Spleen (tissue), 11 donors: ENCODE data around the gene GLI2. TPM values are rescaled to one million over a fixed set of nuclear protein-coding genes. Genes with fewer than 3 reads are reported as not detected.
A peak's percentile ranks its signal among the peaks of the same experiment; 100 is the strongest.

Experiments
- DNase-seq: peaks from one replicate; pipeline ENCODE4 v3.0.0-alpha.2; 2020
- H3K27ac ChIP-seq, 8 donors: fragments of 200-600 bp; sonication (generic) in 7 of 8; 1 replicate in 4 of 8; 2 replicates in 4 of 8; pipeline versions ENCODE4 v1.5.0 to v1.8.0; 2016 to 2021; ENCODE audit warnings: inconsistent platforms in 4 of 8, mild to moderate bottlenecking in 4 of 8, moderate library complexity in 1 of 8
- H3K27me3 ChIP-seq, 7 donors: fragments of 200-600 bp; sonication (generic) in 6 of 7; replicated peaks in 1 of 7; 1 replicate in 4 of 7; 2 replicates in 3 of 7; pipeline versions ENCODE4 v1.5.0 to v1.8.0; 2016 to 2021; ENCODE audit warnings: inconsistent platforms in 3 of 7, mild to moderate bottlenecking in 1 of 7
- H3K36me3 ChIP-seq, 6 donors: fragments of 200-600 bp; sonication (generic) in 5 of 6; 1 replicate in 4 of 6; 2 replicates in 2 of 6; pipeline versions ENCODE4 v1.5.0 to v1.8.0; 2016 to 2021; ENCODE audit warnings: inconsistent platforms in 2 of 6
- H3K4me1 ChIP-seq, 6 donors: fragments of 200-600 bp; sonication (generic) in 5 of 6; 1 replicate in 3 of 6; 2 replicates in 3 of 6; pipeline versions ENCODE4 v1.5.0 to v1.8.0; 2016 to 2021; ENCODE audit warnings: inconsistent platforms in 3 of 6
- H3K4me3 ChIP-seq, 8 donors: fragments of 200-600 bp; sonication (generic) in 7 of 8; 1 replicate in 4 of 8; 2 replicates in 4 of 8; pipeline versions ENCODE4 v1.5.0 to v1.8.0; 2016 to 2021; ENCODE audit warnings: inconsistent platforms in 4 of 8, mild to moderate bottlenecking in 4 of 8, moderate library complexity in 2 of 8
- H3K9me3 ChIP-seq, 8 donors: fragments of 200-600 bp; sonication (generic) in 7 of 8; 1 replicate in 4 of 8; 2 replicates in 4 of 8; pipeline versions ENCODE4 v1.5.0 to v1.8.0; 2016 to 2021; ENCODE audit warnings: inconsistent platforms in 4 of 8
- CTCF ChIP-seq, 11 experiments: fragments of 200-600 bp in 7 of 11; fragments of 450-650 bp in 4 of 11; sonication (generic) in 4 of 11; IDR thresholded peaks in 8 of 11; conservative IDR thresholded peaks in 3 of 11; 1 replicate in 7 of 11; 2 replicates in 4 of 11; pipeline versions ENCODE4 v1.4.0 to v1.8.0; 2016 to 2021; ENCODE audit warnings: antibody characterized with exemption in 11 of 11, inconsistent platforms in 4 of 11, mild to moderate bottlenecking in 1 of 11
- POLR2A ChIP-seq, 3 donors: fragments of 450-650 bp; IDR thresholded peaks; one replicate each; pipeline ENCODE4 v1.5.1; 2017; ENCODE audit warnings: antibody characterized with exemption in 3 of 3, mild to moderate bottlenecking in 1 of 3
- POLR2AphosphoS5 ChIP-seq, 3 donors: sonication (generic); formaldehyde crosslinking; IDR thresholded peaks; one replicate each; pipeline ENCODE4 v1.5.1; 2017; ENCODE audit warnings: antibody characterized with exemption in 3 of 3
- WGBS, 5 donors: extraction: QIAGEN DNeasy Blood & Tissue Kit in 3 of 5; methylation state at CpG; one replicate each; pipeline versions ENCODE4 v1.1.5 to v1.1.7; 2013 to 2018; 5-methylcytosine and 5-hydroxymethylcytosine counted together
- intact Hi-C: fragments of 100-400 bp; cut with DNase I; formaldehyde crosslinking; loops from one replicate; pipeline ENCODE4 v1.15.0; 2023; ENCODE audit warnings: low total_unique reads
- polyA plus RNA-seq, 3 donors: library from polyadenylated mRNA; stranded (reverse); fragments of 200-250 nt; gene quantifications; one replicate each; pipeline ENCODE4 v1.2.1, GENCODE V29; 2013
- total RNA-seq, 7 donors: library from RNA; depleted of rRNA in 3 of 7; stranded (reverse); fragments of >200 nt in 3 of 7; fragmentation: NEBNext Ultra II Directional in 4 of 7; extraction: Animal tissue kit (Norgen Biotek cat#: 25700) in 4 of 7; gene quantifications; one replicate each; pipeline versions ENCODE4 v1.1.0 to v1.2.1, GENCODE V29; 2016 to 2021
- donor health status: healthy with polysubstance abuse.
- donor health status: DM: no; HTN: no; CAD: no; lungs with moderate emphysema.
- donor health status: DM: no; HTN: no; CAD: no.
- donor health status: Bipolar disorder and iron deficiency.
- donor health status: healthy.
- donor health status: DM: no; HTN: no; CAD: no.
- donor health status: DM: yes; HTN: yes; CAD: no.

GLI2 gene
- total and polyA plus RNA-seq, 10 donors = 0.22 to 10.6 (median 1.4) TPM

GRCh38 chr2:120701096-120701495, 34.6 kb upstream of the GLI2 start:
- no peaks in the 10 kb centered on the region for H3K36me3 ChIP-seq
- intact Hi-C loops = no loop called here
- peak; percentile 41 for DNase-seq
- peaks cover 0 to 21% (median 5%) of the 10 kb centered on the region in 7 donors for H3K27me3 ChIP-seq
- 82 to 91% (median 86%) methylated on average over 6 to 7 of the region's 7 CpGs for WGBS, 5 donors
- H3K4me1 ChIP-seq = peaks cover 0 to 28% (median 10%) of the 10 kb centered on the region in 6 donors
- H3K27ac ChIP-seq = no peak overlapping the region
- H3K9me3 ChIP-seq = no peaks in the 10 kb centered on the region
- H3K4me3 ChIP-seq = no peak overlapping the region
- TF ChIP-seq CTCF (IDR thresholded peaks at IDR 0.05 in 8 of 11, conservative IDR thresholded peaks at IDR 0.05 in 3 of 11) (no peak), POLR2A (IDR thresholded peaks at IDR 0.05) (no peak), POLR2AphosphoS5 (IDR thresholded peaks at IDR 0.05) (no peak)

GRCh38 chr2:120701499-120701898, 34.2 kb upstream of the GLI2 start:
- no peaks in the 10 kb centered on the region for H3K36me3 ChIP-seq
- H3K4me1 ChIP-seq = peaks cover 0 to 32% (median 10%) of the 10 kb centered on the region in 6 donors
- peaks cover 0 to 17% (median under 1%) of the 10 kb centered on the region in 7 donors for H3K27me3 ChIP-seq
- H3K27ac ChIP-seq = no peak overlapping the region
- H3K4me3 ChIP-seq = no peak overlapping the region
- DNase-seq = peak; percentile 38
- TF ChIP-seq CTCF (IDR thresholded peaks at IDR 0.05 in 8 of 11, conservative IDR thresholded peaks at IDR 0.05 in 3 of 11) (no peak), POLR2AphosphoS5 (IDR thresholded peaks at IDR 0.05) (no peak)
- intact Hi-C loops = no loop called here
- WGBS, 5 donors = 68 to 94% (median 82%) methylated on average over 3 of the region's 3 CpGs
- H3K9me3 ChIP-seq = no peaks in the 10 kb centered on the region

GRCh38 chr2:120702061-120702460, 33.6 kb upstream of the GLI2 start:
- intact Hi-C loops = no loop called here
- H3K4me1 ChIP-seq = peaks cover 0 to 34% (median 10%) of the 10 kb centered on the region in 6 donors
- no peaks in the 10 kb centered on the region for H3K9me3 ChIP-seq
- no peak overlapping the region for H3K27ac ChIP-seq
- no peak overlapping the region for H3K4me3 ChIP-seq
- TF ChIP-seq POLR2A (IDR thresholded peaks at IDR 0.05) (no peak), POLR2AphosphoS5 (IDR thresholded peaks at IDR 0.05) (peak in 1 of 3 donors; percentile 27), CTCF (IDR thresholded peaks at IDR 0.05 in 8 of 11, conservative IDR thresholded peaks at IDR 0.05 in 3 of 11) (no peak)
- peaks cover 0 to 11% (median 0%) of the 10 kb centered on the region in 7 donors for H3K27me3 ChIP-seq
- peak; percentile 43 for DNase-seq
- WGBS, 5 donors = 67 to 83% (median 77%) methylated on average over 7 of the region's 7 CpGs
- no peaks in the 10 kb centered on the region for H3K36me3 ChIP-seq

GRCh38 chr2:120702801-120703200, 32.9 kb upstream of the GLI2 start:
- 73 to 86% (median 78%) methylated on average over 13 of the region's 13 CpGs for WGBS, 5 donors
- peaks cover 0 to 4% (median 0%) of the 10 kb centered on the region in 7 donors for H3K27me3 ChIP-seq
- peak; percentile 54 for DNase-seq

More at GRCh38 chr2:120702801-120703200, 32.9 kb upstream of the GLI2 start:
- no peak overlapping the region for H3K27ac ChIP-seq
- TF ChIP-seq CTCF (IDR thresholded peaks at IDR 0.05 in 8 of 11, conservative IDR thresholded peaks at IDR 0.05 in 3 of 11) = no peak
- TF ChIP-seq POLR2AphosphoS5 (IDR thresholded peaks at IDR 0.05) = no peak
- no peak for TF ChIP-seq POLR2A (IDR thresholded peaks at IDR 0.05)
- H3K4me3 ChIP-seq = no peak overlapping the region
- no peaks in the 10 kb centered on the region for H3K36me3 ChIP-seq
- peaks cover 0 to 34% (median 10%) of the 10 kb centered on the region in 6 donors for H3K4me1 ChIP-seq
- no peaks in the 10 kb centered on the region for H3K9me3 ChIP-seq
- intact Hi-C loops = no loop called here
